Progenitor cell of endocrine pancreas (in vitro differentiated cells): Measurements from ENCODE around the gene ABHD13. TPM values are rescaled to one million over a fixed set of nuclear protein-coding genes. Genes with fewer than 3 reads are reported as not detected.
"Not testable (repeated sequence)": the region's sequence is repeated elsewhere in the genome, so short reads cannot be mapped to it uniquely, and the experiment has no call there.

Experiments used
- DNase-seq: peaks from one replicate; pipeline ENCODE4 v3.0.0; 2021; ENCODE audit warnings: low spot score; ENCODE audit not compliant: unreplicated experiment
- H3K27ac Mint-ChIP-seq: 2 replicates; pipeline ENCODE4 v1.8.0; 2021; ENCODE audit warnings: mild to moderate bottlenecking, moderate library complexity, mixed read lengths
- H3K27me3 Mint-ChIP-seq: 2 replicates; pipeline ENCODE4 v1.8.0; 2021; ENCODE audit warnings: mixed read lengths
- H3K36me3 Mint-ChIP-seq: 2 replicates; pipeline ENCODE4 v1.8.0; 2022; ENCODE audit warnings: mixed read lengths; ENCODE audit not compliant: insufficient read depth
- H3K4me1 Mint-ChIP-seq: 2 replicates; pipeline ENCODE4 v1.8.0; 2021; ENCODE audit warnings: low read depth, mixed read lengths
- H3K4me3 Mint-ChIP-seq: 2 replicates; pipeline ENCODE4 v1.8.0; 2021; ENCODE audit warnings: low read depth, mild to moderate bottlenecking, moderate library complexity, mixed read lengths
- H3K9me3 Mint-ChIP-seq: 2 replicates; pipeline ENCODE4 v1.8.0; 2021; ENCODE audit warnings: low read depth, mixed read lengths
- total RNA-seq: library from RNA; stranded (reverse); gene quantifications from 2 replicates; pipeline ENCODE4 v1.2.1, GENCODE V29; 2021
- TF ChIP-seq, protein P1 (sequence below): fragments of 200-600 bp; sonication (generic); IDR thresholded peaks from one replicate; pipeline ENCODE4 v1.5.0; 2021; ENCODE audit warnings: antibody characterized with exemption, mild to moderate bottlenecking; ENCODE audit not compliant: unreplicated experiment

The ABHD13 gene
- total RNA-seq, 1 donor from 2014 or later, result 20.9 TPM

DNA sequence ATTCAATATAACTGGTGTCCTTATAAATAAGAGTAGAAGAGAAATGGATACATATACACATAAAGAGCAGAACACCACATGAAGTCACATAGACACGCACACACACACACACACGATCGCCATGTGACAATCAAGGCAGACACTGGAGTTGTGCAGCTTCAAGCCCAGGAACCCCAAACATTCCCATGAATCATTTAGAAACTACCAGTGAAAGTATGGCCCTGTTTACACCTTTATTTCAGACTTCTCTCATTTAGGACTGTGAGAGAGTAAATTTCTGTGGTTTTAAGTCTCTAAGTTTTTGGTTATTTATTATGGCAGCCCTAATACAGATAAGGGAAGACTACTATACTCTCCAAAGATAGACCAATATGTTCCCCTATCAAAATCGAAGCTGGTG is 31.0 kb downstream of the ABHD13 start:
- no peak for DNase-seq
- Mint-ChIP-seq H3K4me1 (no peaks in the 10 kb centered on the region), H3K27me3 (no peaks in the 10 kb centered on the region), H3K9me3 (peaks cover 45% of the 10 kb centered on the region), H3K27ac (no peak overlapping the region), H3K36me3 (peaks cover 41% of the 10 kb centered on the region), H3K4me3 (no peak overlapping the region)
- TF ChIP-seq, protein P1, sequence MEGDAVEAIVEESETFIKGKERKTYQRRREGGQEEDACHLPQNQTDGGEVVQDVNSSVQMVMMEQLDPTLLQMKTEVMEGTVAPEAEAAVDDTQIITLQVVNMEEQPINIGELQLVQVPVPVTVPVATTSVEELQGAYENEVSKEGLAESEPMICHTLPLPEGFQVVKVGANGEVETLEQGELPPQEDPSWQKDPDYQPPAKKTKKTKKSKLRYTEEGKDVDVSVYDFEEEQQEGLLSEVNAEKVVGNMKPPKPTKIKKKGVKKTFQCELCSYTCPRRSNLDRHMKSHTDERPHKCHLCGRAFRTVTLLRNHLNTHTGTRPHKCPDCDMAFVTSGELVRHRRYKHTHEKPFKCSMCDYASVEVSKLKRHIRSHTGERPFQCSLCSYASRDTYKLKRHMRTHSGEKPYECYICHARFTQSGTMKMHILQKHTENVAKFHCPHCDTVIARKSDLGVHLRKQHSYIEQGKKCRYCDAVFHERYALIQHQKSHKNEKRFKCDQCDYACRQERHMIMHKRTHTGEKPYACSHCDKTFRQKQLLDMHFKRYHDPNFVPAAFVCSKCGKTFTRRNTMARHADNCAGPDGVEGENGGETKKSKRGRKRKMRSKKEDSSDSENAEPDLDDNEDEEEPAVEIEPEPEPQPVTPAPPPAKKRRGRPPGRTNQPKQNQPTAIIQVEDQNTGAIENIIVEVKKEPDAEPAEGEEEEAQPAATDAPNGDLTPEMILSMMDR, result no peak

DNA sequence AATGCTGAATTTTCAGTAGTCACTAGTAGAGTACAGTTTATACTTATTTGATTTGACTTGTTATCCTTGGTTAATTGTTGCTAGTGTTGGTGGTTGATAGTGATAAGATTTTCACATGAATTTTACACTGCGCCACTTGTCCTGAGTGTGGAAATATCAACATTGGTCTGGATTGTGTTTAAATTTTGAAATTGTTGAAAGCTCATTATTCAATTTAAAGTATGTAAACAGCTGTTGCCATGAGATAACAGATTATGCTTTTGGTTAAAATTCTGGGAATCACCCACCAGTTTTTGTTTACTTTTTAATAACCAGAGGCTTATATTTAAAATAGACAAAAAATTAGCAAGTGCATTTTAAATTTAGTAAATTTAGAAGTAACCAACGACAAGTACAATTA is 39.1 kb downstream of the ABHD13 start:
- no peak for DNase-seq
- Mint-ChIP-seq H3K36me3 (peaks cover 22% of the 10 kb centered on the region), H3K9me3 (peaks cover 13% of the 10 kb centered on the region), H3K27ac (no peak overlapping the region), H3K27me3 (no peaks in the 10 kb centered on the region), H3K4me3 (no peak overlapping the region), H3K4me1 (peaks cover 2% of the 10 kb centered on the region)
- TF ChIP-seq, protein P1, result no peak

DNA sequence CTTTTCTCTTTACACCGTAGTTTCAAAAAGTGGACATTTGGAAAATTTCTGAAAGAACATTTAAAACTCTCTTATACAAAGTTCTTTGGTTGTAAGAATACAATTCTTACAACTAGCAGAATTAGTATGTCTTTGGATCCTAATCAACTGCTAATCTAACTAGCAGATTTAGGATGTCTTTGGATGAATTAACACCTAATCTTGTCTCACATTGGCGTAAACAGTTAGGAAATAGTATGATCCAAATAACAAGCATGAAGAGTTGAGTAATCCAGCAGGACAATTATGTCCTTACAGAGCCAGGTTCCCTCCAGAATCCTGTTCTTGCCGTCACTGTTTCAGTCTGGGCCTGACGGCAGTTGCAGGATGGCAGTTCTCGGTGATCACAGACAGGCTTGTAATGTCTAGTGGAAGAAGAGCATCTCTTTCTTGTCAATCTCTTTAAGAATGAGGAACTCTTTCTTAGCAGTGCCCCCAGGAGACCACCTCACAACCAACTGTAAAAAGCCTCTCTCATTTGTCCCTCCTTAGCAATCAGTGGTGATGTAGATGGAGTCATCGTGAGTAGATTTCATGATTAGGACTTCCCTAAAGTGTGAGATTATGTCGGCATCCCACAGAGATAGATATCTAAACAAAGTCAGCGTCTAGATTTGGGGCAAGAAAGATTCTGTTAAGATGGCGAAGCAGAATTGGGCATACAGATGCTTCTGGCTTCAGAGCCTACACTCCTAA is 45.6 kb downstream of the ABHD13 start:
- Mint-ChIP-seq H3K4me3 (no peak overlapping the region), H3K36me3 (peaks cover 15% of the 10 kb centered on the region), H3K27me3 (no peaks in the 10 kb centered on the region), H3K9me3 (peaks cover 3% of the 10 kb centered on the region), H3K27ac (no peak overlapping the region), H3K4me1 (peaks cover 5% of the 10 kb centered on the region)
- no peak for DNase-seq
- TF ChIP-seq, protein P1, result no peak

DNA sequence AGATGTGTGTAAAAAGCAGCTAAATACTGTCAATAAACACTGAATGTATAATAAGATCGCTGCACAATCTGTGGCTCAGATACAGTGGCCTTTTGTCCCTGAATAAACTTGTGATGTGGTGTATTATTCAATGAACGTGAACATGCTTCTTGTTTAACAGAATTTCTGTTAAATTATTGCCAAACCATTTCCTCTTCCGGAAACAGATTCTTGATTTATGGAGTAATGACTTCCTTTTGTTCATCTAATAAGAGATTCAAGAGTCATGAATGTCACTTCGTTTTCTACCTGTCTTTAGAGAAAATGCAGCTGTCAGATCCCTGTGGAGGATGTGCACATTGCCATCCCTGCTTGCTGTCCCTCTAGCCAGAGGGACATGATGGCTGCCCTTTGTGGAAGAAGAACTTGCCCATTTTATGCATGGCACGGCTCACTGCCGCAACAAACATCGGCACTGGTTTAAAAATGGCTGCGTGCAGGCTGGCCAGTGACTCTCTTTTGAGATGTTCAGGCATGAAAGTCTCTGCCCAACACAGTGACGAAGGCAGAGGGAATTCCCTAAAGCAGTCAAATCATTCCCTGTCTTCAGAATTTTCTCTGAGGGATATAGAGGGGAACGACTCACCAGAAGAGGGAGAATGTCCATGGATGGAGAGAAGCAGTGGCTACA is 48.3 kb downstream of the ABHD13 start:
- no peak overlapping the region for H3K4me3 Mint-ChIP-seq
- H3K27ac Mint-ChIP-seq, result no peak overlapping the region

DNA sequence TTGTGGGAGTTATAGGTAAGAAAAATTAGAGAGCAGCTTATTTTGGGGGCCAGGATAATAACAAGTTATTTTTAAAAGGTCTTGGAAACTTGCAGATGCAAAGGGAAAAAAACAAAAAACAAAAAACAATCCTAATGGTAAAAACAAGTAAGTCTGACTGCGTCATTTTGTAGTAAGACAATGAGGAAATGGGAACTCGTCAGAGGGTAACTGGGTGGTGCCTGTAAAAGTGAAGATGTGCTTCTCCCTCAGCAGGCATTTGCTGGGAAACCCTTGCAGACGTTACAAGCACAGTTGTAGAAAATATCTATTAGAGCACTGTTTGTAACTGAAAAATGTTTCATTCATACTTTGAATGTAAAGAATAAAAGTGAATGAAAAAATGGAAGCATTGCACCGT is 49.2 kb downstream of the ABHD13 start:
- Mint-ChIP-seq H3K4me3 (no peak overlapping the region), H3K9me3 (peaks cover 3% of the 10 kb centered on the region), H3K4me1 (peaks cover 19% of the 10 kb centered on the region), H3K27me3 (no peaks in the 10 kb centered on the region), H3K27ac (no peak overlapping the region), H3K36me3 (peaks cover 10% of the 10 kb centered on the region)
- DNase-seq, result no peak
- TF ChIP-seq, protein P1, result no peak

More for the DNA sequence above, 48.3 kb downstream of the ABHD13 start:
- H3K4me1 Mint-ChIP-seq, result peaks cover 19% of the 10 kb centered on the region
- H3K36me3 Mint-ChIP-seq, result peaks cover 14% of the 10 kb centered on the region
- DNase-seq, result no peak
- no peaks in the 10 kb centered on the region for H3K27me3 Mint-ChIP-seq
- TF ChIP-seq, protein P1, result no peak
- peaks cover 3% of the 10 kb centered on the region for H3K9me3 Mint-ChIP-seq

DNA sequence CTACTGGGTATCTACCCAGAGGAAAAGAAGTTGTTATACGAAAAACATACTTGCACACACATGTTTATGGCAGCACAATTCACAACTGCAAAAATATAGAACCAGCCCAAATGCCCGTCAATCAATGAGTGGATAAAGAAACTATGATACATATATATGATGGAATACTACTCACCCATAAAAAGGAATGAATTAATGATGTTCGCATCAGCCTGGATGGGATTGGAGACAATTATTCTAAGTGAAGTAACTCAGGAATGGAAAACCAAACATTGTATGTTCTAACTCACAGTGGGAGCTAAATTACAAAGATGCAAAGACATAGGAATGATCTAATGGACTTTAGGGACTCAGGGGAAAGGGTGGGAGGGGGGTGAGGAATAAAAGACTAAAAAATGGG is 49.7 kb downstream of the ABHD13 start:
- not testable (repeated sequence) for DNase-seq, H3K27me3 Mint-ChIP-seq, H3K36me3 Mint-ChIP-seq, H3K9me3 Mint-ChIP-seq, H3K4me3 Mint-ChIP-seq, H3K27ac Mint-ChIP-seq
- peaks cover 19% of the 10 kb centered on the region for H3K4me1 Mint-ChIP-seq
